HTR-8/SVneo (cell line): ENCODE data around the gene TEX26.
"Not testable (repeated sequence)": the region's sequence is repeated elsewhere in the genome, so short reads cannot be mapped to it uniquely, and the experiment has no call there.

ENCODE experiments used
- DNase-seq: peaks from one replicate; pipeline ENCODE4 v3.0.0; 2011; ENCODE audit warnings: low spot score, mixed read lengths; ENCODE audit not compliant: insufficient read length
- FAIRE-seq: peaks from 2 replicates; lab custom pipeline; 2011; peaks lifted over from hg19 to GRCh38; lab: Jason Lieb, UNC

Gene TEX26

GRCh38 chr13:30916991-30917390, 15.5 kb upstream of the TEX26 start:
- FAIRE-seq (no peak), DNase-seq (no peak)

- FAIRE-seq (no peak), DNase-seq (no peak)
Measured at GRCh38 chr13:30918662-30919405, 13.6 kb upstream of the TEX26 start.

- FAIRE-seq: no peak
- DNase-seq: no peak
Measured at GRCh38 chr13:30920162-30920909, 12.1 kb upstream of the TEX26 start.

- DNase-seq (no peak), FAIRE-seq (no peak)
Measured at GRCh38 chr13:30923418-30923817, 9.0 kb upstream of the TEX26 start.

- no peak for FAIRE-seq
- DNase-seq: no peak
Measured at GRCh38 chr13:30924721-30925120, 7.7 kb upstream of the TEX26 start.

- FAIRE-seq: no peak
- DNase-seq: no peak
Measured at GRCh38 chr13:30925429-30925828, 7.0 kb upstream of the TEX26 start.

GRCh38 chr13:30926781-30927180, 5.7 kb upstream of the TEX26 start:
- DNase-seq: no peak
- FAIRE-seq: no peak

- DNase-seq, FAIRE-seq: not testable (repeated sequence)
Measured at GRCh38 chr13:30927188-30927587, 5.3 kb upstream of the TEX26 start.

GRCh38 chr13:30927595-30927994, 4.9 kb upstream of the TEX26 start:
- FAIRE-seq: no peak
- no peak for DNase-seq

- no peak for FAIRE-seq
- DNase-seq: no peak
Measured at GRCh38 chr13:30928978-30929377, 3.5 kb upstream of the TEX26 start.

- DNase-seq: no peak
- no peak for FAIRE-seq
Measured at GRCh38 chr13:30933354-30933670, 856 bp downstream of the TEX26 start.

GRCh38 chr13:30934381-30934780, 1.9 kb downstream of the TEX26 start:
- FAIRE-seq (no peak), DNase-seq (no peak)

GRCh38 chr13:30934803-30935202, 2.3 kb downstream of the TEX26 start:
- DNase-seq (no peak), FAIRE-seq (no peak)

GRCh38 chr13:30936971-30937370, 4.5 kb downstream of the TEX26 start:
- no peak for FAIRE-seq
- DNase-seq: no peak

GRCh38 chr13:30943881-30944280, 11.4 kb downstream of the TEX26 start:
- FAIRE-seq: no peak

GRCh38 chr13:30957258-30957943, 24.9 kb downstream of the TEX26 start:
- no peak for FAIRE-seq

More at GRCh38 chr13:30943881-30944280, 11.4 kb downstream of the TEX26 start:
- DNase-seq: no peak

GRCh38 chr13:30959678-30960077, 27.2 kb downstream of the TEX26 start:
- FAIRE-seq: no peak
- no peak for DNase-seq

More at GRCh38 chr13:30957258-30957943, 24.9 kb downstream of the TEX26 start:
- no peak for DNase-seq

GRCh38 chr13:30963791-30964190, 31.3 kb downstream of the TEX26 start:
- DNase-seq (no peak), FAIRE-seq (no peak)

- no peak for FAIRE-seq
- DNase-seq: no peak
Measured at GRCh38 chr13:30965380-30965779, 32.9 kb downstream of the TEX26 start.

GRCh38 chr13:30966101-30966500, 33.6 kb downstream of the TEX26 start:
- no peak for FAIRE-seq
- no peak for DNase-seq

- DNase-seq: no peak
Measured at GRCh38 chr13:30968846-30969245, 36.4 kb downstream of the TEX26 start.

More at GRCh38 chr13:30968846-30969245, 36.4 kb downstream of the TEX26 start:
- FAIRE-seq: no peak
